B cell (primary cell): Measurements from ENCODE around the gene COLQ. TPM values are rescaled to one million over a fixed set of nuclear protein-coding genes. Genes with fewer than 3 reads are reported as not detected.

Source experiments
- ATAC-seq: fragments of 200-7000 bp; cut with Tn5 transposase; one replicate; pipeline ENCODE4 v1.10.0; 2021; ENCODE audit warnings: low read depth, mild to moderate bottlenecking, moderate number of reproducible peaks, moderate library complexity
- CTCF ChIA-PET: fragments of 350-600 bp; sonication (Branson Sonifier 250); formaldehyde crosslinking; loops from one replicate; lab custom pipeline; 2021; ENCODE audit warnings: antibody characterized with exemption, inconsistent platforms; lab: Charles Lee
- POLR2A ChIA-PET: fragments of 350-600 bp; sonication (Branson Sonifier 250); formaldehyde crosslinking; loops from one replicate; lab custom pipeline; 2021; ENCODE audit warnings: antibody characterized with exemption; lab: Charles Lee
- DNase-seq: peaks from one replicate; pipeline ENCODE4 v3.0.0; 2013
- H2AFZ ChIP-seq: 2 replicates; pipeline ENCODE4 v1.6.1; 2012; ENCODE audit warnings: mild to moderate bottlenecking, low read depth, low read length; ENCODE audit not compliant: insufficient read depth, poor library complexity, severe bottlenecking
- H3K27ac ChIP-seq, 2 donors: 1 replicate in 1 of 2; 2 replicates in 1 of 2; pipeline ENCODE4 v1.5.1; 2012 to 2013; ENCODE audit warnings: low read length in 2 of 2, mild to moderate bottlenecking in 2 of 2, moderate library complexity in 1 of 2
- H3K27me3 ChIP-seq, 4 experiments: fragments of 200-600 bp in 1 of 4; sonication (generic) in 1 of 4; replicated peaks in 1 of 4; 1 replicate in 2 of 4; 2 replicates in 2 of 4; pipeline versions ENCODE4 v1.6.1 to v1.7.0; 2013 to 2016; ENCODE audit warnings: low read length in 3 of 4, mild to moderate bottlenecking in 2 of 4, mixed read lengths in 1 of 4, moderate library complexity in 1 of 4; ENCODE audit not compliant: insufficient read depth in 4 of 4, control insufficient read depth in 3 of 4; ENCODE audit errors: control extremely low read depth in 1 of 4
- H3K36me3 ChIP-seq, 2 experiments: replicated peaks in 1 of 2; 1 replicate in 1 of 2; 2 replicates in 1 of 2; pipeline versions ENCODE4 v1.6.1 to v1.7.1; 2013; ENCODE audit warnings: low read length in 1 of 2; ENCODE audit not compliant: insufficient read depth in 2 of 2, control insufficient read depth in 1 of 2; ENCODE audit errors: control extremely low read depth in 1 of 2, extremely low read depth in 1 of 2
- H3K4me1 ChIP-seq, 2 donors: fragments of 200-600 bp in 1 of 2; sonication (generic) in 1 of 2; 1 replicate in 1 of 2; 2 replicates in 1 of 2; pipeline versions ENCODE4 v1.5.1 to v1.6.1; 2013 to 2017; ENCODE audit warnings: low read length in 2 of 2; ENCODE audit not compliant: control insufficient read depth in 2 of 2, insufficient read depth in 2 of 2
- H3K4me2 ChIP-seq: replicated peaks from 2 replicates; pipeline ENCODE3; 2012; ENCODE audit warnings: mild to moderate bottlenecking, low read depth, low read length; ENCODE audit not compliant: poor library complexity, severe bottlenecking
- H3K4me3 ChIP-seq, 5 experiments: fragments of 200-600 bp in 1 of 5; sonication (generic) in 1 of 5; 1 replicate in 3 of 5; 2 replicates in 2 of 5; pipeline versions ENCODE4 v1.5.1 to v1.7.0; 2011 to 2016; ENCODE audit warnings: low read length in 4 of 5, mild to moderate bottlenecking in 4 of 5, low read depth in 2 of 5, control low read depth in 1 of 5, moderate library complexity in 1 of 5; ENCODE audit not compliant: insufficient read depth in 1 of 5; ENCODE audit errors: control extremely low read depth in 1 of 5, extremely low read depth in 1 of 5
- H3K79me2 ChIP-seq: fragments of 200-600 bp; sonication (generic); one replicate; pipeline ENCODE4 v1.6.0; 2016; ENCODE audit warnings: low read length; ENCODE audit not compliant: control insufficient read depth, insufficient read depth
- H3K9ac ChIP-seq: fragments of 200-600 bp; sonication (generic); 2 replicates; pipeline ENCODE4 v1.6.1; 2017; ENCODE audit warnings: mild to moderate bottlenecking, low read length, moderate library complexity
- H3K9me3 ChIP-seq, 3 donors: one replicate each; pipeline versions ENCODE4 v1.6.1 to v1.7.1; 2013; ENCODE audit warnings: low read length in 2 of 3; ENCODE audit not compliant: control insufficient read depth in 2 of 3, insufficient read depth in 1 of 3; ENCODE audit errors: control extremely low read depth in 1 of 3
- H4K20me1 ChIP-seq: 2 replicates; pipeline ENCODE4 v1.6.0; 2012; ENCODE audit warnings: mild to moderate bottlenecking, low read length; ENCODE audit not compliant: insufficient read depth, control insufficient read depth, poor library complexity, severe bottlenecking
- H3K27ac Mint-ChIP-seq: one replicate; pipeline ENCODE4 v1.8.0; 2021; ENCODE audit warnings: mixed read lengths
- H3K27me3 Mint-ChIP-seq: one replicate; pipeline ENCODE4 v1.8.0; 2021; ENCODE audit warnings: mixed read lengths
- H3K4me1 Mint-ChIP-seq: one replicate; pipeline ENCODE4 v1.8.0; 2021; ENCODE audit warnings: mixed read lengths
- H3K4me3 Mint-ChIP-seq: one replicate; pipeline ENCODE4 v1.8.0; 2021; ENCODE audit warnings: mixed read lengths
- H3K9me3 Mint-ChIP-seq: one replicate; pipeline ENCODE4 v1.8.0; 2022; ENCODE audit warnings: mixed read lengths; ENCODE audit not compliant: insufficient read depth
- EZH2 ChIP-seq: IDR thresholded peaks from 2 replicates; pipeline ENCODE4 v1.6.1; 2012; ENCODE audit warnings: borderline replicate concordance, low read depth, mild to moderate bottlenecking, moderate library complexity, low read length; ENCODE audit not compliant: insufficient read depth, poor library complexity, severe bottlenecking
- WGBS: methylation state at CpG from one replicate; pipeline ENCODE4 v1.1.5; 2013; ENCODE audit warnings: missing lambda C conversion rate; ENCODE audit not compliant: insufficient coverage; 5-methylcytosine and 5-hydroxymethylcytosine counted together
- intact Hi-C: fragments of 100-400 bp; cut with micrococcal nuclease; formaldehyde crosslinking; loops from one replicate; pipeline ENCODE4 v1.10.0; 2022
- polyA plus RNA-seq: library from polyadenylated mRNA; depleted of rRNA; stranded (reverse); fragments of >200 nt; gene quantifications from 2 replicates; pipeline ENCODE4 v1.2.3, GENCODE V29; 2012
- total RNA-seq, 2 donors: library from RNA; stranded (reverse); fragments of 120-200 nt in 1 of 2; gene quantifications; 1 replicate in 1 of 2; 2 replicates in 1 of 2; pipeline versions ENCODE4 v1.2.3 to v1.2.4, GENCODE V29; 2013 to 2022
- TF ChIP-seq, protein P1 (sequence below): fragments of 200-600 bp; IDR thresholded peaks from one replicate; pipeline ENCODE4 v1.8.0; 2022; ENCODE audit warnings: antibody characterized with exemption, mild to moderate bottlenecking

The COLQ gene
- total and polyA plus RNA-seq, 2 donors (not counting 1 experiment from before 2014, with no cell fraction given) = 1.9 to 2.5 TPM

DNA sequence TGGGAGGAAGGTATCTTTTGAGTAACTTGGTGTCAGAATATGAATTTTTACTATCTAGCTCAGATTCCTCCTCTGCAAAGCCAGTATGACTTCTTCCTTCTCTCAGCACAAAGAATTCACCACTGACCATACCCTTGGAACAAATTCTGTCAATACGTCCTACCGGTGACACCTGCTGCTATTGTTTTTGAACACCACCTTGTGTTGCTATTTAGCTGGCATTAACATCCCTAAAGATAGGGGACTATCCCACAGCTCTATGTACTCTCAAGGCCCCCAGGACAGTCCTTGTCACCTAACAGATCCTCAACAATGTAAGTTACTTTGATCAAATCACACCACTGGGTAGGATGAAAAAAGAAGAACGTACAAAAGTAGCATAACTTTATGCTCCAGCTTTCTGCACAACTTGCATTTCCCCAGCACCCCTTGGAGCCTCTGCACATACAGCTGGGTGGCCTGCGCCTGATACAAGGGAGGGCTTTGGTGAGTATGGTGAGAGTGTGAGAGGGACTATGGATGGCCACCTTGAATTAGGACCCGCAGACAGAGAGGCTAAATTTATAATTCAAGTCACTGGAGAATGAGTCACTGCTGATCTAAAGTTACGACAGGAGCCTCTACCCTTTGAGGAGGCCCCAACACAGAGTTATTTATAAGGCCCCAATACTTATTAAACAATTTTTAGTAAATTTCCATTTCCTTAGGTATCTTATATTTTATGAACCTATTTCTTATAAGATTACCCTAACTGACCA is 2.3 kb upstream of the COLQ start:
- H3K27ac Mint-ChIP-seq = no peak overlapping the region
- POLR2A ChIA-PET = no interaction called here
- Histone ChIP-seq H4K20me1 (no peaks in the 10 kb centered on the region), H3K27me3 (peaks cover 0 to 14% (median 4%) of the 10 kb centered on the region in 4 experiments), H3K27ac (no peak overlapping the region), H3K9me3 (peaks cover 0 to 5% (median 0%) of the 10 kb centered on the region in 3 donors), H2AFZ (no peak overlapping the region), H3K4me2 (no peak overlapping the region), H3K79me2 (no peaks in the 10 kb centered on the region), H3K36me3 (no peaks in the 10 kb centered on the region), H3K4me1 (peaks cover 7 to 9% of the 10 kb centered on the region in 2 donors), H3K9ac (no peak overlapping the region), H3K4me3 (no peak overlapping the region)
- intact Hi-C loops = no loop called here
- DNase-seq = no peak
- peaks cover 5% of the 10 kb centered on the region for H3K27me3 Mint-ChIP-seq
- no peaks in the 10 kb centered on the region for H3K4me1 Mint-ChIP-seq
- CTCF ChIA-PET = no interaction called here
- WGBS = 97% methylated on average over 3 of the region's 6 CpGs
- H3K4me3 Mint-ChIP-seq = no peak overlapping the region
- TF ChIP-seq, protein P1, sequence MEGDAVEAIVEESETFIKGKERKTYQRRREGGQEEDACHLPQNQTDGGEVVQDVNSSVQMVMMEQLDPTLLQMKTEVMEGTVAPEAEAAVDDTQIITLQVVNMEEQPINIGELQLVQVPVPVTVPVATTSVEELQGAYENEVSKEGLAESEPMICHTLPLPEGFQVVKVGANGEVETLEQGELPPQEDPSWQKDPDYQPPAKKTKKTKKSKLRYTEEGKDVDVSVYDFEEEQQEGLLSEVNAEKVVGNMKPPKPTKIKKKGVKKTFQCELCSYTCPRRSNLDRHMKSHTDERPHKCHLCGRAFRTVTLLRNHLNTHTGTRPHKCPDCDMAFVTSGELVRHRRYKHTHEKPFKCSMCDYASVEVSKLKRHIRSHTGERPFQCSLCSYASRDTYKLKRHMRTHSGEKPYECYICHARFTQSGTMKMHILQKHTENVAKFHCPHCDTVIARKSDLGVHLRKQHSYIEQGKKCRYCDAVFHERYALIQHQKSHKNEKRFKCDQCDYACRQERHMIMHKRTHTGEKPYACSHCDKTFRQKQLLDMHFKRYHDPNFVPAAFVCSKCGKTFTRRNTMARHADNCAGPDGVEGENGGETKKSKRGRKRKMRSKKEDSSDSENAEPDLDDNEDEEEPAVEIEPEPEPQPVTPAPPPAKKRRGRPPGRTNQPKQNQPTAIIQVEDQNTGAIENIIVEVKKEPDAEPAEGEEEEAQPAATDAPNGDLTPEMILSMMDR = no peak
- no peak for TF ChIP-seq EZH2
- peaks cover 3% of the 10 kb centered on the region for H3K9me3 Mint-ChIP-seq
- ATAC-seq = no peak

DNA sequence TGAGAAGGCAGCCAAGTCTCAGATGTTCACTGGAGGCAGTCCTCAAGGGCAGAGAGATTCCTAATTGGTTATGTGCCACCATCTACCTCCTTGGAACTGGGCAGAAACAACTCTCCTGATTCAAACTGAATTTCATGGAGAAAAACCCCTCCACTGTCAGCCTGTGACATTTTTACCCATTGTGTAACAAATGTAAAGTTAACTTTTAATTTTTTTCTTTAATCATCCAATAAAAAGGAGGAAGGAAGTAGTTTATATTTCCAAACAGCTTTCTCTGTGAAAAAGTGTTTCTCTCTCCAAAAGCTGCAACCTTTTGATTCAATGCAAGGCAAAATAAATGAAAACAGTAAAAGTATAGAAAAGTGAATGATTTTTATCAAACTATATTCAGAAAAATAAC is 510 bp upstream of the COLQ start:
- no peak overlapping the region for H3K27ac ChIP-seq
- Mint-ChIP-seq H3K27ac (no peak overlapping the region), H3K4me3 (no peak overlapping the region), H3K4me1 (no peaks in the 10 kb centered on the region), H3K27me3 (peaks cover 5% of the 10 kb centered on the region), H3K9me3 (peaks cover 3% of the 10 kb centered on the region)
- no peaks in the 10 kb centered on the region for H3K79me2 ChIP-seq
- peaks cover 0 to 14% (median 4%) of the 10 kb centered on the region in 4 experiments for H3K27me3 ChIP-seq
- no peak overlapping the region for H3K4me3 ChIP-seq
- ATAC-seq (no peak), DNase-seq (no peak)
- H3K36me3 ChIP-seq = no peaks in the 10 kb centered on the region
- no peak overlapping the region for H3K4me2 ChIP-seq
- H4K20me1 ChIP-seq = no peaks in the 10 kb centered on the region
- TF ChIP-seq, protein P1 = no peak
- TF ChIP-seq EZH2 = no peak
- POLR2A ChIA-PET = no interaction called here
- CTCF ChIA-PET = interaction anchor here (0.7 kb wide), 1 partner anchor 319 kb away, joined by 3 read pairs; no protein-coding TSS in a partner anchor
- H2AFZ ChIP-seq = no peak overlapping the region
- intact Hi-C loops = no loop called here
- peaks cover 7 to 9% of the 10 kb centered on the region in 2 donors for H3K4me1 ChIP-seq
- H3K9me3 ChIP-seq = peaks cover 0 to 5% (median 0%) of the 10 kb centered on the region in 3 donors
- no peak overlapping the region for H3K9ac ChIP-seq
